NCI-H1092 (cell line): Measurements from ENCODE around the gene CDX2.
"Not testable (repeated sequence)": the region's sequence is repeated elsewhere in the genome, so short reads cannot be mapped to it uniquely, and the experiment has no call there.

Experiments
- DNase-seq: peaks from one replicate; lab custom pipeline; 2025; lab: John Stamatoyannopoulos, UW

The CDX2 gene

GRCh38 chr13:27964741-27965323 lies 4.3 kb downstream of the CDX2 start:
- no peak for DNase-seq

GRCh38 chr13:27964206-27964605 lies 4.9 kb downstream of the CDX2 start:
- DNase-seq = not testable (repeated sequence)

GRCh38 chr13:27963491-27963890 lies 5.6 kb downstream of the CDX2 start:
- DNase-seq = no peak

GRCh38 chr13:27962982-27963381 lies 6.1 kb downstream of the CDX2 start:
- no peak for DNase-seq

GRCh38 chr13:27962128-27962841 lies 6.8 kb downstream of the CDX2 start:
- no peak for DNase-seq

- no peak for DNase-seq
Measured at GRCh38 chr13:27961227-27962085, 7.7 kb downstream of the CDX2 start.

GRCh38 chr13:27960362-27961226 lies 8.5 kb downstream of the CDX2 start:
- peak; percentile 79 for DNase-seq

- DNase-seq = no peak
Measured at GRCh38 chr13:27959976-27960361, 9.1 kb downstream of the CDX2 start.

- DNase-seq = no peak
Measured at GRCh38 chr13:27956576-27957300, 12.4 kb downstream of the CDX2 start.

GRCh38 chr13:27955014-27955591 lies 14.0 kb downstream of the CDX2 start:
- DNase-seq = no peak

GRCh38 chr13:27954406-27954851 lies 14.7 kb downstream of the CDX2 start:
- DNase-seq = no peak

- DNase-seq = peak; percentile 76
Measured at GRCh38 chr13:27953676-27954405, 15.3 kb downstream of the CDX2 start.

GRCh38 chr13:27952876-27953675 lies 16.0 kb downstream of the CDX2 start:
- DNase-seq = no peak

- DNase-seq = no peak
Measured at GRCh38 chr13:27942972-27943371, 26.1 kb downstream of the CDX2 start.

- DNase-seq = no peak
Measured at GRCh38 chr13:27933580-27934328, 35.4 kb downstream of the CDX2 start.

GRCh38 chr13:27933118-27933517 lies 36.0 kb downstream of the CDX2 start:
- DNase-seq = no peak

- DNase-seq = no peak
Measured at GRCh38 chr13:27929868-27930267, 39.2 kb downstream of the CDX2 start.
